HG03442 (cell line): ENCODE results near the gene PRSS38.

ENCODE experiments used
- ATAC-seq: cut with Tn5 transposase; IDR thresholded peaks from one replicate; pipeline ENCODE4 v1.9.1; 2021; ENCODE audit warnings: mild to moderate bottlenecking, moderate library complexity; ENCODE audit not compliant: unreplicated experiment

PRSS38 gene

GRCh38 chr1:227792216-227793078 is 23.0 kb upstream of the PRSS38 start:
- no peak for ATAC-seq

- no peak for ATAC-seq
These were observed 22.2 kb upstream of the PRSS38 start for GRCh38 chr1:227793079-227793947.

GRCh38 chr1:227793948-227794816 is 21.3 kb upstream of the PRSS38 start:
- no peak for ATAC-seq

GRCh38 chr1:227794817-227795192 is 20.7 kb upstream of the PRSS38 start:
- ATAC-seq: no peak

GRCh38 chr1:227795732-227796131 is 19.7 kb upstream of the PRSS38 start:
- no peak for ATAC-seq

GRCh38 chr1:227796359-227796915 is 19.0 kb upstream of the PRSS38 start:
- ATAC-seq: no peak

GRCh38 chr1:227797144-227797543 is 18.3 kb upstream of the PRSS38 start:
- no peak for ATAC-seq

- ATAC-seq: no peak
These were observed 17.9 kb upstream of the PRSS38 start for GRCh38 chr1:227797625-227798024.

GRCh38 chr1:227798078-227798802 is 17.2 kb upstream of the PRSS38 start:
- ATAC-seq: no peak

- ATAC-seq: no peak
These were observed 15.7 kb upstream of the PRSS38 start for GRCh38 chr1:227799756-227800155.

GRCh38 chr1:227803933-227804332 is 11.5 kb upstream of the PRSS38 start:
- ATAC-seq: no peak

GRCh38 chr1:227805606-227806197 is 9.8 kb upstream of the PRSS38 start:
- ATAC-seq: no peak

- ATAC-seq: no peak
These were observed 6.9 kb upstream of the PRSS38 start for GRCh38 chr1:227808566-227808965.

- ATAC-seq: no peak
These were observed 6.4 kb upstream of the PRSS38 start for GRCh38 chr1:227809026-227809425.

- no peak for ATAC-seq
These were observed 1.5 kb upstream of the PRSS38 start for GRCh38 chr1:227813962-227814361.

- ATAC-seq: no peak
These were observed 1.4 kb downstream of the PRSS38 start for GRCh38 chr1:227816750-227817446.

- ATAC-seq: no peak
These were observed 8.1 kb downstream of the PRSS38 start for GRCh38 chr1:227823537-227823936.

- no peak for ATAC-seq
These were observed 8.7 kb downstream of the PRSS38 start for GRCh38 chr1:227824204-227824603.

GRCh38 chr1:227828786-227829185 is 13.3 kb downstream of the PRSS38 start:
- no peak for ATAC-seq
